GM12873 (cell line): Measurements from ENCODE around the gene TMEM237.

Experiments
- CTCF ChIP-seq: IDR thresholded peaks from 2 replicates; pipeline ENCODE4 v1.5.1; 2012; ENCODE audit warnings: low read depth, mild to moderate bottlenecking, moderate library complexity, low read length, control low read depth; ENCODE audit not compliant: insufficient read depth; ENCODE audit errors: missing control alignments

TMEM237 gene

GRCh38 chr2:201639205-201639604 lies 4.1 kb downstream of the TMEM237 start:
- TF ChIP-seq CTCF: no peak

- TF ChIP-seq CTCF: no peak
These were observed 5.0 kb downstream of the TMEM237 start for GRCh38 chr2:201638326-201638725.

- TF ChIP-seq CTCF: no peak
These were observed 9.5 kb downstream of the TMEM237 start for GRCh38 chr2:201633661-201634249.

GRCh38 chr2:201631041-201631440 lies 12.3 kb downstream of the TMEM237 start:
- no peak for TF ChIP-seq CTCF

GRCh38 chr2:201630577-201630976 lies 12.7 kb downstream of the TMEM237 start:
- TF ChIP-seq CTCF: no peak

- no peak for TF ChIP-seq CTCF
These were observed 14.8 kb downstream of the TMEM237 start for GRCh38 chr2:201628545-201628944.

- no peak for TF ChIP-seq CTCF
These were observed 20.9 kb downstream of the TMEM237 start for GRCh38 chr2:201622306-201622970.
